HEK293 (cell line): Measurements from ENCODE around the gene HTN1.

Experiments
- CTCF ChIA-PET: fragments of 350-600 bp; formaldehyde crosslinking; extraction: SDS; loops from one replicate; lab custom pipeline; 2021; ENCODE audit warnings: antibody characterized with exemption; lab: Yijun Ruan, JAX
- POLR2A ChIA-PET: fragments of 300-600 bp; formaldehyde crosslinking; extraction: SDS; loops from one replicate; lab custom pipeline; 2020; ENCODE audit warnings: antibody characterized with exemption, inconsistent platforms; lab: Yijun Ruan, JAX
- H3K27ac ChIP-seq: fragments of 200-500 bp; sonication (Bioruptor generic); 2 replicates; pipeline ENCODE4 v1.5.1; 2014; ENCODE audit warnings: low read depth, low read length, control low read depth, inconsistent platforms; ENCODE audit errors: extremely low read depth
- H3K36me3 ChIP-seq, 2 experiments: fragments of 200-500 bp in 1 of 2; sonication (Bioruptor generic) in 1 of 2; 1 replicate in 1 of 2; 2 replicates in 1 of 2; pipeline ENCODE4 v1.5.1; 2014 to 2017; ENCODE audit warnings: inconsistent platforms in 2 of 2, low read length in 2 of 2; ENCODE audit not compliant: control insufficient read depth in 2 of 2, insufficient read depth in 1 of 2
- H3K4me1 ChIP-seq: fragments of 200-500 bp; sonication (Bioruptor generic); 2 replicates; pipeline ENCODE4 v1.5.1; 2014; ENCODE audit warnings: mild to moderate bottlenecking, low read length, inconsistent platforms; ENCODE audit not compliant: control insufficient read depth, insufficient read depth
- H3K4me3 ChIP-seq: 2 replicates; pipeline ENCODE4 v1.5.1; 2011; ENCODE audit warnings: low read depth, mild to moderate bottlenecking, control low read depth, low read length, moderate library complexity
- H3K9me3 ChIP-seq: fragments of 200-500 bp; sonication (Bioruptor generic); 2 replicates; pipeline ENCODE4 v1.5.1; 2014; ENCODE audit warnings: low read depth, low read length, inconsistent platforms; ENCODE audit not compliant: control insufficient read depth, insufficient read depth
- KLF9 ChIP-seq: fragments of 450-650 bp; formaldehyde crosslinking; IDR thresholded peaks from 2 replicates; pipeline ENCODE4 v1.5.1; 2016; ENCODE audit warnings: missing biosample characterization, missing genetic modification characterization, low read depth
- MYNN ChIP-seq: fragments of 450-650 bp; formaldehyde crosslinking; IDR thresholded peaks from 2 replicates; pipeline ENCODE4 v1.5.1; 2016; ENCODE audit warnings: missing biosample characterization, missing genetic modification characterization, borderline replicate concordance
- PRDM6 ChIP-seq: fragments of 450-650 bp; formaldehyde crosslinking; IDR thresholded peaks from 2 replicates; pipeline ENCODE4 v1.5.1; 2017; ENCODE audit warnings: missing biosample characterization, missing genetic modification characterization
- TSHZ1 ChIP-seq: fragments of 450-650 bp; formaldehyde crosslinking; IDR thresholded peaks from 2 replicates; pipeline ENCODE4 v1.5.1; 2016; ENCODE audit warnings: missing biosample characterization, missing genetic modification characterization, borderline replicate concordance
- ZFP37 ChIP-seq: fragments of 450-650 bp; formaldehyde crosslinking; IDR thresholded peaks from 2 replicates; pipeline ENCODE4 v1.5.1; 2016; ENCODE audit warnings: missing biosample characterization, missing genetic modification characterization
- ZNF239 ChIP-seq: fragments of 450-650 bp; formaldehyde crosslinking; IDR thresholded peaks from 2 replicates; pipeline ENCODE4 v1.5.1; 2016; ENCODE audit warnings: missing biosample characterization, missing genetic modification characterization
- ZNF354C ChIP-seq: fragments of 450-650 bp; formaldehyde crosslinking; IDR thresholded peaks from 2 replicates; pipeline ENCODE4 v1.5.1; 2016; ENCODE audit warnings: missing biosample characterization, missing genetic modification characterization, low read depth, borderline replicate concordance
- ZNF37A ChIP-seq: fragments of 450-650 bp; IDR thresholded peaks from 2 replicates; pipeline ENCODE4 v1.5.1; 2018; ENCODE audit warnings: missing biosample characterization, missing genetic modification characterization
- ZNF501 ChIP-seq: fragments of 450-650 bp; formaldehyde crosslinking; IDR thresholded peaks from 2 replicates; pipeline ENCODE4 v1.5.1; 2016; ENCODE audit warnings: missing biosample characterization, missing genetic modification characterization
- ZNF530 ChIP-seq: fragments of 450-650 bp; formaldehyde crosslinking; IDR thresholded peaks from 2 replicates; pipeline ENCODE4 v1.5.1; 2016; ENCODE audit warnings: low read depth, missing biosample characterization, missing genetic modification characterization
- ZNF624 ChIP-seq: fragments of 450-650 bp; formaldehyde crosslinking; IDR thresholded peaks from 2 replicates; pipeline ENCODE4 v1.5.1; 2017; ENCODE audit warnings: missing biosample characterization, missing genetic modification characterization
- ZNF792 ChIP-seq: fragments of 450-650 bp; formaldehyde crosslinking; IDR thresholded peaks from 2 replicates; pipeline ENCODE4 v1.5.1; 2016; ENCODE audit warnings: missing biosample characterization, missing genetic modification characterization
- ZSCAN16 ChIP-seq: fragments of 450-650 bp; formaldehyde crosslinking; IDR thresholded peaks from 2 replicates; pipeline ENCODE4 v1.5.1; 2016; ENCODE audit warnings: missing biosample characterization, missing genetic modification characterization
- ZSCAN30 ChIP-seq: fragments of 450-650 bp; IDR thresholded peaks from 2 replicates; pipeline ENCODE4 v1.5.1; 2018; ENCODE audit warnings: missing biosample characterization, mild to moderate bottlenecking, missing genetic modification characterization, moderate library complexity

The HTN1 gene

GRCh38 chr4:70080205-70080604 is 30.0 kb downstream of the HTN1 start:
- H3K27ac ChIP-seq: no peak overlapping the region
- H3K36me3 ChIP-seq: no peaks in the 10 kb centered on the region
- no peaks in the 10 kb centered on the region for H3K4me1 ChIP-seq
- POLR2A ChIA-PET: no interaction called here
- TF ChIP-seq ZNF239 (tag by site-specific recombination) (no peak), ZFP37 (tag by site-specific recombination) (no peak), ZNF530 (tag by site-specific recombination) (no peak), ZSCAN30 (no peak), ZNF37A (tag by site-specific recombination) (no peak), TSHZ1 (no peak), ZSCAN16 (tag by site-specific recombination) (no peak)
- TF ChIP-seq, all 188 proteins: peak for 0
- CTCF ChIA-PET: no interaction called here
- Histone ChIP-seq H3K4me3 (no peak overlapping the region), H3K9me3 (no peaks in the 10 kb centered on the region)

- Histone ChIP-seq H3K4me1 (no peaks in the 10 kb centered on the region), H3K9me3 (no peaks in the 10 kb centered on the region), H3K27ac (no peak overlapping the region), H3K36me3 (no peaks in the 10 kb centered on the region), H3K4me3 (no peak overlapping the region)
- TF ChIP-seq ZNF354C (tag by site-specific recombination) (no peak), ZNF624 (no peak), ZNF501 (tag by site-specific recombination) (no peak), ZNF792 (tag by site-specific recombination) (no peak), PRDM6 (tag by site-specific recombination) (no peak), KLF9 (tag by site-specific recombination) (no peak), MYNN (tag by site-specific recombination) (no peak), ZSCAN16 (tag by site-specific recombination) (no peak)
- POLR2A ChIA-PET: no interaction called here
- CTCF ChIA-PET: no interaction called here
Measured at GRCh38 chr4:70099206-70099605, 49.0 kb downstream of the HTN1 start.
